HL-60/S4 (cell line): ENCODE results near the gene CACNB2.

Experiments used
- in situ Hi-C: fragments of 300-500 bp; cut with MboI; formaldehyde crosslinking; loops from 2 replicates; pipeline ENCODE4 v1.14.3; 2022; ENCODE audit warnings: low sequenced_read_pairs

The CACNB2 gene

GRCh38 chr10:18224626-18225445, 84.6 kb downstream of the CACNB2 start:
- in situ Hi-C loops, result loop anchor here (25.0 kb wide), 1 partner anchor 613 kb away; the partner anchor contains the start of gene HACD1

- in situ Hi-C loops, result loop anchor here (25.0 kb wide), 1 partner anchor 614 kb away; the partner anchor contains the start of gene HACD1
Observed at GRCh38 chr10:18226336-18226735, 86.1 kb downstream of the CACNB2 start.

- in situ Hi-C loops, result loop anchor here (25.0 kb wide), 1 partner anchor 618 kb away; the partner anchor contains the start of gene HACD1
Observed at GRCh38 chr10:18229826-18230225, 89.6 kb downstream of the CACNB2 start.

- in situ Hi-C loops, result loop anchor here (25.0 kb wide), 1 partner anchor 618 kb away; the partner anchor contains the start of gene HACD1
Observed at GRCh38 chr10:18230794-18231193, 90.6 kb downstream of the CACNB2 start.

- in situ Hi-C loops, result loop anchor here (25.0 kb wide), 1 partner anchor 619 kb away; the partner anchor contains the start of gene HACD1
Observed at GRCh38 chr10:18231480-18231879, 91.3 kb downstream of the CACNB2 start.

GRCh38 chr10:18233775-18234174, 93.6 kb downstream of the CACNB2 start:
- in situ Hi-C loops, result loop anchor here (25.0 kb wide), 1 partner anchor 621 kb away; the partner anchor contains the start of gene HACD1

- in situ Hi-C loops, result loop anchor here (25.0 kb wide), 1 partner anchor 623 kb away; the partner anchor contains the start of gene HACD1
Observed at GRCh38 chr10:18235477-18235876, 95.3 kb downstream of the CACNB2 start.

GRCh38 chr10:18236756-18237155, 96.5 kb downstream of the CACNB2 start:
- in situ Hi-C loops, result loop anchor here (25.0 kb wide), 1 partner anchor 624 kb away; the partner anchor contains the start of gene HACD1

GRCh38 chr10:18238870-18239485, 98.8 kb downstream of the CACNB2 start:
- in situ Hi-C loops, result loop anchor here (25.0 kb wide), 1 partner anchor 627 kb away; the partner anchor contains the start of gene HACD1

- in situ Hi-C loops, result loop anchor here (25.0 kb wide), 1 partner anchor 628 kb away; the partner anchor contains the start of gene HACD1
Observed at GRCh38 chr10:18240185-18240882, 100.1 kb downstream of the CACNB2 start.

- in situ Hi-C loops, result loop anchor here (25.0 kb wide), 1 partner anchor 635 kb away; the partner anchor contains the start of gene HACD1
Observed at GRCh38 chr10:18246967-18247366, 106.7 kb downstream of the CACNB2 start.

- in situ Hi-C loops, result no loop called here
Observed at GRCh38 chr10:18252086-18252485, 111.9 kb downstream of the CACNB2 start.

- in situ Hi-C loops, result no loop called here
Observed at GRCh38 chr10:18254086-18254485, 113.9 kb downstream of the CACNB2 start.

GRCh38 chr10:18254692-18255091, 114.5 kb downstream of the CACNB2 start:
- in situ Hi-C loops, result no loop called here

- in situ Hi-C loops, result no loop called here
Observed at GRCh38 chr10:18260310-18260922, 120.2 kb downstream of the CACNB2 start.

GRCh38 chr10:18261063-18261610, 120.9 kb downstream of the CACNB2 start:
- in situ Hi-C loops, result no loop called here

- in situ Hi-C loops, result no loop called here
Observed at GRCh38 chr10:18261768-18262231, 121.6 kb downstream of the CACNB2 start.

GRCh38 chr10:18264466-18265050, 124.3 kb downstream of the CACNB2 start:
- in situ Hi-C loops, result no loop called here

GRCh38 chr10:18268005-18268404, 127.8 kb downstream of the CACNB2 start:
- in situ Hi-C loops, result no loop called here
